HG03060 (cell line): ENCODE measurements around the gene CYP4Z1.
"Not testable (repeated sequence)": the region's sequence is repeated elsewhere in the genome, so short reads cannot be mapped to it uniquely, and the experiment has no call there.

ENCODE experiments used
- ATAC-seq: cut with Tn5 transposase; IDR thresholded peaks from one replicate; pipeline ENCODE4 v1.9.1; 2021; ENCODE audit warnings: low read depth, moderate number of reproducible peaks; ENCODE audit not compliant: unreplicated experiment

The CYP4Z1 gene

DNA sequence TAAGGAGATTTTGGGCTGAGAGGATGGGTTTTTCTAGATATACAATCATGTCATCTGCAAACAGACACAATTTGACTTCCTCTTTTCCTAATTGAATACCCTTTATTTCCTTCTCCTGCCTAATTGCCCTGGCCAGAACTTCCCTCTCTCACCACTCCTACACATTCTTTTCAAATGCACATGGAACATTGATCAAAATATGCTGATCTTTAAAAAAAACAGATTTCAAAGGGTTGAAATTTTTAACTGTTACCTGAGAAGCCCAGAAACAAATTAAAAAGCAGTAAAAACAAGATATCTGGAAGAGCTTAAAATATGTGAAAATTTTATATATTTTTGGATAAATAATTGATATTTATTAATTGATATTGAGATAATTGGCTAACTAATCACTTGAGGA lies 57.8 kb downstream of the CYP4Z1 start:
- not testable (repeated sequence) for ATAC-seq

DNA sequence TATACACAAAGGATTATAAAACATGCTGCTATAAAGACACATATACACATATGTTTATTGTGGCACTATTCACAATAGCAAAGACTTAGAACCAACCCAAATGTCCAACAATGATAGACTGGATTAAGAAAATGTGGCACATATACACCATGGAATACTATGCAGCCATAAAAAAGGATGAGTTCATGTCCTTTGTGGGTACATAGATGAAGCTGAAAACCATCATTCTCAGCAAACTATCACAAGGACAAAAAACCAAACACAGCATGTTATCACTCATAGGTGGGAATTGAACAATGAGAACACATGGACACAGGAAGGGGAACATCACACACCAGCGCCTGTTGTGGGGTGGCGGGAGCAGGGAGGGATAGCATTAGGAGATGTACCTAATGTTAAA lies 60.0 kb downstream of the CYP4Z1 start:
- ATAC-seq: not testable (repeated sequence)

DNA sequence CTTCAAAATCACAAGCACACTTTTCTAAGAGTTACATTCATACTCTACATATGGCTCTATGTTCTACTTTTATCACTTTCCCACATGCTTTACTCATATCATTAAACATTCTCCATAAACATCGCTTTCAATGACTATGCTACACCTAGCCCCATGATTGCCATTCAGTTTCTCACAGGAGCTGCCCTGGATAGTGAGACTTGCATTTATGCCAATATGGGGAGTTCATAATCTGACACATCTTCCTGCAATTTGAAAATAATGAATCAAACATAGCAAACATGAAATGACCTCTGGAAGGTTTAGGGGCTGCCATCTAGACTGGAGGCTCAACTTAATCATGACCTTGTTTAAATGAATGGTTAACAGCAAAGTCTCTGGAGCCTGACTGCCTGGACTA lies 61.2 kb downstream of the CYP4Z1 start:
- no peak for ATAC-seq

DNA sequence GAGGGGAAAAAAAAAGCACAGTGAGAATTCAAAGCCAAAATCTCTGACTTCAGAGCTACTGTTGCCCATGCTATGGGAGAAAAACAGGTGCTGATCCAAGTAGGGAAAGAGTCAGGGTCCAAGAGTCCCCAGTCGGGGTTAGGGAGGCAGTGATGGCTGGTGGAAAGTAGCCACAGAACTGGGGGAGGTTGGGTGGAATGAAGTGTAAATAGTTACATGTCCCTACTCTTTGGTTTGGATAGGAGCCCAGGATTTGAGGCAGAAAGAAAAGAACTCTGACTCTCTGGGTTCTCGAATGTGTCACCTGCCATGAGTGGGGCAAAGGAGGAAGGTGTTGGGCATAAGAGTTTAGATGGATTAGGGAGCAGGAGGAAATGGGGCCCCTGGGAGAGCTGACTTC lies 61.8 kb downstream of the CYP4Z1 start:
- ATAC-seq: not testable (repeated sequence)

DNA sequence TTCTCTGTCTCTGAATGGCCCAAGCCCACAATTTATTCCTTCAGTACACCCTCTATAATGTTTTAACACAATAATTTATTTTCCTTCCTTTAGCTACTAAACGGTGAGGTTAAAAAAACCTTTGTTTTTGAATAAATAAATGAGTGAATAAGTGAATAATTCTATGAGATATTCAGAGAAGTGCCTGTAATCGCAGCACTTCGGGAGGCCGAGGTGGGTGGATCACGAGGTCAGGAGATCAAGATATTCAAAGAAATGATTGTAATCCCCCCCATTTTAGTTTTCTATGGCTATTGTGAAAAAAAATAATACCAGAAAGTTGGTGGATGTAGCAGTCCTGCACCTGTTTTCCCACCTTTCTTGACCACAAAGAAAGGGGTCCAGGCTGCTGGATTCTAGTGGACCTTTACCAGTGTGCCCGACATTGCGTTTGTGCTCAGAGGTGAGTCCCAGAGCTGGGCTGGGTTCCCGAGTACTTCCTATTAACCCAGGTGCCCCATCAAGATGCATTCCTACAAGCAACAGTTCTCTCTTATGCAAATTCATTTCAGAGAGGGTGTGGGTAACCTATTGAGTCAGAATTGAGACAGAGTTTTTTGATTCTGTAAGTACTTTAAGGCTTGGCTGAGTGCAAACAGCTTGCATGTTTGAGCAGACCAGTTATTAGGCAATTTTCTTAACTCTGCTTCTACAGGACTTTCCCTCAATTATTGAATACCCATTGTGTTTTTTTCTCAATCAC lies 62.6 kb downstream of the CYP4Z1 start:
- ATAC-seq: not testable (repeated sequence)

DNA sequence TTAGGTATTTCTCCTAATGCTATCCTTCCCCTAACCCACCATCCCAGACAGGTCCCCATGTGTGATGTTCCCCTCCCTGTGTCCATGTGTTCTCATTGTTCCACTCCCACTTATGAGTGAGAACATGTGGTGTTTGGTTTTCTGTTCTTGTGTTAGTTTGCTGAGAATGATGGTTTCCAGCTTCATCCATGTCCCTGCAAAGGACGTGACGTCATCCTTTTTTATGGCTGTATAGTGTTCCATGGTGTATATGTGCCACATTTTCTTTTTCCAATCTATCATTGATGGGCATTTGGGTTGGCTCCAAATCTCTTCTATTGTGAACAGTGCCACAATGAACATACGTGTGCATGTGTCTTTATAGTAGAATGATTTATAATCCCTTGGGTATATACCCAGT lies 65.6 kb downstream of the CYP4Z1 start:
- not testable (repeated sequence) for ATAC-seq

DNA sequence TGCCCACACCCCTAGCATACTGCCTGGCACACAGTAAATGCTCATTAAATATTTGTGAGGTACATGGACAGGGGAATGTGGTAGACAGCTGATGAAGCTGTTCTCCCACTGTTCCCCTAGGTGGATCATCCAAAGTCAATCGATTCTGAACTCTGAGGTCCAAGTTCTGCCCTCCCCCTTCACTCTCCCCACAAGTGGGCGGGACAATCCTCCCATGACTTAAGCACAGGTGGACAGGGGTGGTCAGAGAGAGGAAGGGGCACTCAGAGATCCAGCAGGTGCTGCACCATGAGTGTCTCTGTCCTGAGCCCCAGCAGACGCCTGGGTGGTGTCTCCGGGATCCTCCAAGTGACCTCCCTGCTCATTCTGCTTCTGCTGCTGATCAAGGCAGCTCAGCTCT lies 70.2 kb downstream of the CYP4Z1 start, which contains the start of gene CYP4A22:
Gene CYP4A22, plus strand, starts transcription at position 244 of the 400 bp plus-strand sequence. Its CDS starts 45 bp downstream, at position 289.
- no peak for ATAC-seq

DNA sequence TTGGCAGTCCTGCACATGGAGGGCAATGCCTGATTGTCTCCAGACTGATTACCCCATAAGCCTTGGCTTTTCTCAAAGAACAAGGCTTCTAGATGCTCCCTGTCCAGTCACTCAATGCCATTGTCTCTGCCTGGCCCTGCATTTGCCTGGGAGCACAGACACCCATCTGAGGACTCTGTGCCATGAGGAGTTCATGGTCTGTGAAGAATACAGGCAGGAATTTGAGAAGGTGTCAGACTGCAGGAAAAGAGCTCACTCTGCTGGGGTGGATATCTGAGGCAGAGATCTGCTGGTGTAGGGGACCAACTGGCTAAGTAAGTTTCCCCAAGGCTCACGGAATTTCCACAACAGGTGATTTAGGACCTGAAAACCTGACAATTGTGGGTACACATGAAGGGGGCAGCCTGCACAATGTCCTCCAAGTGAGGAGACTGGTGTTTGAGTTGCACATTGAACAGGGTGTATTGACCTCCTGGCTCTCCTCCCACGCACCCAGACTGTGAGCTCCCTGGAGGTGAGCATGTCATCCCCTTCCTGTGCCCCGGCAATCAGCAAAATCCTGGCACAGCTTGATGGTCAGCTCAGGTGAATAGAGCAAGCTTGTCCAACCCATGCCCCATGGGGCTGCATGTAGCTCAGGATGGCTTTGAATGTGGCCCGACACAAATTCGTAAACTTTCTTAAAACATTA lies 71.0 kb downstream of the CYP4Z1 start:
- ATAC-seq: no peak

DNA sequence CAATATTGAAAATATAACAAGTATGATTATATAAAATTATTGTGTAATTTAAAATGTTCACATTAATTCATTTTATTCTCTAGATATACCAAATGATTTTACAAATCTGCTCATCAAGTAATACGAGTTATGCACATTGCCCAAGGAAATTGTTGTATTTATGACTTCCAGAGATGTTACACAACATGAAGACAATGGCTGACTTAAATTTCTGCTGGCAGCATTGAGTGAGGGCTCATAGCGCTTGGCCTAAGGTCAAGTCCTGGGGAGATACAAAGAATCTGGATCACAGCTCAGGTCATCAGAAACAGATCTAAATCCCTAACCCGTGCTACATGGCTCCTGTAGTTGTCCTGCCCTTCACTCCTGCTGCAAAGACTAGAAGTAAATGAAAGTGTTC lies 73.3 kb downstream of the CYP4Z1 start:
- not testable (repeated sequence) for ATAC-seq

DNA sequence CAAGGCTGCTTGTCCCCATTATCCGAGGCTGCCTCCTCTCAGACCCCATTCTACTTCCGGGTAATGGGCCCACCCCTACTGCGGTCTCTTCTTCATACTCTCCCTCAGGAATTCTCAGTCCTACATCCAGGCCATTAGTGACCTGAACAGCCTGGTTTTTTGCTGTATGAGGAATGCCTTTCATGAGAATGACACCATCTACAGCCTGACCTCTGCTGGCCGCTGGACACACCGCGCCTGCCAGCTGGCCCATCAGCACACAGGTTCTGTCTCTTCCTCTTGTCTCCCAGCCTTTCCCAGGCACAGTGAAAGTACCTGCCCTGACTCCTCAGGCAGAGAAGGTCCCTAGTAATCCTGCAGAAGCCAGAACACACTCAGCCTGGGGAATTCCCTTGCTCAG lies 76.6 kb downstream of the CYP4Z1 start:
- not testable (repeated sequence) for ATAC-seq

DNA sequence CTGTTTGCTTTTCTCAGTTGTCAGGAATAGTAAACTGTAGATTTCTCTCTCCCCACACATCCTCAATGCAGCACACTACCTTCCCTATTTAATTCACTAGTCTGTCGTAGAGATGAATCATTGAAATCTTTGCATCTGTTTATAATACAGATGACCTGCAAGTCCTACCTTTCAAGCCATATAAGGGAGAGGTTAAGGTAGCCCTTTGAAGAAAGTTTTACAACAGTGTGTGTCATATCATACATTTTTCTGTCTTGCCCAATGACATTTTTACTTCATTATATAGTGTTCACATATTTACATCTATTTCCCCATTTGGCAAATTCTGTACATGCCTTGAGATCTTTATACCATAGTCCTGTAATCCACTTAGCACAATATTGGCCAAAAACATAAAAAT lies 79.5 kb downstream of the CYP4Z1 start:
- not testable (repeated sequence) for ATAC-seq

DNA sequence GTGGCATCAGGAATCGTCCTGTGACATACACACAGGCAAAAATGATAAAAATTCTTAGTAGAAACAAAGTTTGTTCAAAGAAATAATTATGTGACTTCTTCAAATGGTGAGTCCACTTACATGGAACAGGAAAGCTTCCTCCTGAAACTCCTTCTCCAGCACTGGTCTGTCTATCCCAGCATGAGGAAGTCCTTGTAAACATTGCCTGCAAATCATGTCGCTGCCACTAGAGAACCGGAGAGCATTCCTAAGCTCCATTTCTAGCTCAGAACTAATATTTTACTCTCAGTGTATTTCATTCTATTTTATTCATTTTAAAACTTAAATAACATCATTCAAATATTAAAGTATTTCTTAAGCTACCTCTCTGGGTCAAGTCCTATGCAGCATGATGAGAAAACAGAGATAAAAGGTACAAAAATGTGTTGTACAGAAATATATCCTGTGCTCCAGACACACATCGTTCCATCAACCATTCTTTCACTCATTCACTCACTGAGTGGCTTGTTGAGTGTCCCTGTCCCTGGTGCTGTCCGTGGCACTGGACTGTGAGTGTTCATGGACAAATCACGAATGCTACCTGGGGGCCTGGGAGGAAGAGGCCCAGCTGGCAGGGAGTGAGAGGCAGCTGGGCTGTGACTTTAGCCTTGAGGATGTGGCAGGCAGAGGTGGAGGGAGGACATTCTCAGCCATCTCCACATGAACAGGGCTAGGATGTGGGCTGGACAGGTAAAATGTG lies 80.2 kb downstream of the CYP4Z1 start:
- no peak for ATAC-seq

DNA sequence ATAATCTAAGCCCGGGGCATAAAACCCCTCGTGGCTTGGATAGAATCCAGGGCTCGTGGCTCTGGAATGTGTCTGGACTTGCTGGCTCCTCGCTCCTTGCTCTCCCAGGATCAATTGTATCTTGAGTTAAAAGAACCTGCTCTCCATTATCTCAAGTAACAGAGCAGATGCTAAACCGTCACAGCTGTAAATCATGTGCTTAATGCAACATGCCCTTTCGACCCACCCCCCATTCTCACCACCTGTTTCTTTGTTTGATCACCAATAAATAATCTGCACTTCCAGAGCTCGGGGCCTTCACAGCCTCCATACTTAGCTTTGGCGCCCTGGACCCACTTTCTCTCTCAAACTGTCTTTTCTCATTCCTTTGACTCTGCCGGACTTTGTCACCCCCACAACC lies 82.1 kb downstream of the CYP4Z1 start:
- ATAC-seq: not testable (repeated sequence)

DNA sequence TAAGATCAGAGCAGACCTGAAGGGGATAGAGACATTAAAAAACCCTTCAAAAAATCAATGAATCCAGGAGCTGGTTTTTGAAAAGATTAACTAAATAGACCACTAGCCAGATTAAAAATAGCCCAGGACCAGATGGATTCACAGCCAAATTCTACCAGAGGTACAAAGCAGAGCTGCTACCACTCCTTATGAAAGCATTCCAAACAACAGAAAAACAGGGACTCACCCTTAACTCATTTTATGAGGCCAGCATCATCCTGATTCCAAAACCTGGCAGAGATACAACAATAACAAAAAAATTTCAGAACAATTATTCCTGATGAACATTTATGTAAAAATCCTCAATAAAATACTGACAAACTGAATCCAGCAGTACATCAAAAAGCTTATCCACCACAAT lies 89.4 kb downstream of the CYP4Z1 start:
- not testable (repeated sequence) for ATAC-seq

DNA sequence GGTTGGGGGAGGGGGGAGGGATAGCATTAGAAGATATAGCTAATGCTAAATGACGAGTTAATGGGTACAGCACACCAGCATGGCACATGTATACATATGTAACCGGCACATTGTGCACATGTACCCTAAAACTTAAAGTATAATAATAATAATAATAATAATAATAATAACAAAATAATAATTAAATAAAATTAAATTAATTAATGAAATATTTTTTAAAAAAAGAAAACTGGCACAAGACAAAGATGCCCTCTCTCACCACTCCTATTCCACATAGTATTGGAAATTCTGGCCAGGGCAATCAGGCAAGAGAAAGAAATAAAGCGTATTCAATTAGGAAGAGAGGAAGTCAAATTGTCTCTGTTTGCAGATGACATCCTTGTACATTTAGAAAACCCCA lies 90.9 kb downstream of the CYP4Z1 start:
- not testable (repeated sequence) for ATAC-seq

DNA sequence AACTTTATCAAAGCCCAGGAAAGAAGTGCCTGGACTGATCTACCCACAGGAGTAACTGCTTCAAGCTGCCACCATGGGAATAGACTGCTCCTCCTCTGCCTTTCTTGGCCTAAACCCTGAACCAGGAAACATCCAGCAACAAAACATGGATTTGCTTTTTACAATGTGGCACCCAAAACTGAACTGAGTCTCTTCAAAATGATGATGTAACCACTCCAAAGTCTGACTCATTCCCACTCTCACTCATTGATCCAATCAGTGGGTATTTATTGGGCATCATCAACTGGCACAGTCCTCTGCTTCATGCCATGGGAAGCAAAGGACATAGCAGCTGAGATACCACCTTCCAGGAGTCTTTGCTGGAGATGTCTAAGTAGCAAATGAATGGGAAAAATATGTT lies 93.7 kb downstream of the CYP4Z1 start:
- no peak for ATAC-seq

DNA sequence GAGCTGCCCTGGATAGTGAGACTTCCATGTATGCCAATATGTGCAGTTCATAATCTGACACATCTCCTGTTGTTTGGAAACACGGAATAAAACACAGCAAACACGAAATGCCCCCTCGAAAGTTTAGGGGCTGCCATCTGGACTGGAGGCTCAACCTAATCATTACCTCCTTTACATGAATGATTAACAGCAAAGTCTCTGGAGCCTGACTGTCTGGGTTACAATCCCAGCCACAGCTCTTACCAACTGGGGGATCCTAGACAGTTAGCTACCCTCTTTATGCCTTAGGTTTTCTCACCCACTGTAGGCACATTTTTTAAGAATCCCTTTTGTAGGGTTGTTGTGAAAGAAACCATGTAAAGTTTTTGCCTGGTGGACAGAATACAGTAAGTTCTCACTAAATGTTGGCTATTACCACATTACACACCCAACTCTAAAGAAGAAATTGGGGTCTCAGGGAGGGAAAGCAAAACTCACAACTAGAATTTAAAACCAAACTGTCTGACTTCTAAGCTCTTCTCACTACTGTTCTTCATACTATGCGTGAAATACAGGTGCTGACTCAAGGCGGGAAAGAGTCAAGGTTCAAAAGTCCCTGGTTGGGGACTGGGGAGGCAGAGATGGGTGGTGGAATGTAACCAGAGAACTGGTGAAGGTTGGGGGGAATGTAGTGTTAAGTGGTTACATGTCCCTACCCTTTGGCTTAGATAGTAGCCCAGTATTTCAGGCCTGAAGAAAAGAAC lies 94.4 kb downstream of the CYP4Z1 start:
- ATAC-seq: no peak

DNA sequence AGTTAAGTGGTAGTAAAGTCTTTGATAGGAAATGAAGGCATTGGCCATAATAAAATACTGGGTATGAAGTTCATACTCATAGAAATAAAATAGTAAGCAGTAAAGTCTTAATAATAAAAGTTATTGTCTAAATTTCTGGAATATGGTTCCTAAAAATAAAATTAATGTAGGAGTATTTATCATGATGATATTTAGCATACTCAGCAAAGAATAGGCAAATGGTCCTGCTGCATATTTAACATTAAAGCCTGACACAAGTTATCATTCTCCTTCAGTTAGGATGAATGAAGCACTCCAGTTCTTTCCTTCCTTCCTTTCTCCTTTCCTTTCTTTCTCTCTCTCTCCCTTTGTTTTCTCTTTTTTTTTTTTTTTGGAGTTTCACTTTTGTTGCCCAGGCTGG lies 97.5 kb downstream of the CYP4Z1 start:
- no peak for ATAC-seq
